Measurements from ENCODE around the gene PADI2. TPM values are rescaled to one million over a fixed set of nuclear protein-coding genes. Genes with fewer than 3 reads are reported as not detected.

Gene PADI2
- total RNA-seq, 1 donor from 2014 or later: 0.28 TPM

DNA sequence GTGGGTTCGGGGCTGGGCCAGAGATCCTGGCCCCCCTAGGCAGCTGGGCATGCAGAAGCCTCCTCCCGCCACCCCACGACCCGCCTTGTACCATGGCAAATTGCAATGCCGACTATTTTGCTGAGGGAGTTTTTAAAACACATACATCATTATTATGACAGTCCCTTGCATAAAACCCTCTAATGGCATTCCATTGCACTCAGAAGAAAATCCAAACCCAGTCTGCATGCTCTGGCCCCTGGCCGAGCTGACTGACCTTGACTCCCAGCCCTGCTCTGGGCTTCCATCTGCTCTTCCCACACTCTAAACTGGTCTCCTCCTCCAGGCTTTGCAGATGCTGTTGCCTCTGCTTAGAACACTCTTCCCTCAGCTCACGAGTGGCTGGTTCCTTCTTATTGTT is 28.0 kb downstream of the PADI2 start:
- H3K9me3 Mint-ChIP-seq (ENCODE audit: unreplicated experiment): no peaks in the 10 kb centered on the region
- no peak overlapping the region for H3K27ac Mint-ChIP-seq (ENCODE audit: unreplicated experiment)
- H3K4me3 Mint-ChIP-seq (ENCODE audit: unreplicated experiment): no peak overlapping the region
- H3K36me3 Mint-ChIP-seq (ENCODE audit: low read depth, unreplicated experiment): peaks cover 4% of the 10 kb centered on the region
- peaks cover 1% of the 10 kb centered on the region for H3K27me3 Mint-ChIP-seq (ENCODE audit: unreplicated experiment)
- TF ChIP-seq, protein P1, sequence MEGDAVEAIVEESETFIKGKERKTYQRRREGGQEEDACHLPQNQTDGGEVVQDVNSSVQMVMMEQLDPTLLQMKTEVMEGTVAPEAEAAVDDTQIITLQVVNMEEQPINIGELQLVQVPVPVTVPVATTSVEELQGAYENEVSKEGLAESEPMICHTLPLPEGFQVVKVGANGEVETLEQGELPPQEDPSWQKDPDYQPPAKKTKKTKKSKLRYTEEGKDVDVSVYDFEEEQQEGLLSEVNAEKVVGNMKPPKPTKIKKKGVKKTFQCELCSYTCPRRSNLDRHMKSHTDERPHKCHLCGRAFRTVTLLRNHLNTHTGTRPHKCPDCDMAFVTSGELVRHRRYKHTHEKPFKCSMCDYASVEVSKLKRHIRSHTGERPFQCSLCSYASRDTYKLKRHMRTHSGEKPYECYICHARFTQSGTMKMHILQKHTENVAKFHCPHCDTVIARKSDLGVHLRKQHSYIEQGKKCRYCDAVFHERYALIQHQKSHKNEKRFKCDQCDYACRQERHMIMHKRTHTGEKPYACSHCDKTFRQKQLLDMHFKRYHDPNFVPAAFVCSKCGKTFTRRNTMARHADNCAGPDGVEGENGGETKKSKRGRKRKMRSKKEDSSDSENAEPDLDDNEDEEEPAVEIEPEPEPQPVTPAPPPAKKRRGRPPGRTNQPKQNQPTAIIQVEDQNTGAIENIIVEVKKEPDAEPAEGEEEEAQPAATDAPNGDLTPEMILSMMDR (IDR thresholded peaks at IDR 0.05; ENCODE audit: unreplicated experiment): no peak
- H3K4me1 Mint-ChIP-seq (ENCODE audit: unreplicated experiment): no peaks in the 10 kb centered on the region
- no peak for DNase-seq (ENCODE audit: low spot score)

DNA sequence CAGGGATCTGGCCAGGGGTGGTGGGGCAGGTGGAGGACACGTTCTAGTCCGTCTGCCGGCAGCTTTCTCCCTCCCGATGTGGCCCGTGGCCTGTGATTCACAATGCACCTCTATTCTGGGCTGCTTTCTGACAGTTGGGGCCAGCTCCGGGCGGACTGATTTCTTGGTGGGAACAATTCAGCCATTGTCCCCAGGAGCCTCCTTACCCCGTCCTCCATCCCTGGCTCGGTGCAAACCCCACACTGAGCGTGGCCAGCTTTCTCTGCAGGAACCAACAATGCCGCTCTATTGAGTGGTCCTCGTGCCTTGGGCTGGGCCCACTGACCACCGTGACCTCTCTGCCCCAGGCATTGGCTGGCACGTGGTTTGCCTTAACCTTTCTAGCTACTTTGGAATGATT is 29.7 kb downstream of the PADI2 start:
- Mint-ChIP-seq H3K36me3 (ENCODE audit: low read depth, unreplicated experiment) (peaks cover 4% of the 10 kb centered on the region), H3K4me3 (ENCODE audit: unreplicated experiment) (no peak overlapping the region), H3K27ac (ENCODE audit: unreplicated experiment) (no peak overlapping the region), H3K27me3 (ENCODE audit: unreplicated experiment) (peaks cover 1% of the 10 kb centered on the region), H3K4me1 (ENCODE audit: unreplicated experiment) (no peaks in the 10 kb centered on the region), H3K9me3 (ENCODE audit: unreplicated experiment) (no peaks in the 10 kb centered on the region)
- TF ChIP-seq, protein P1 (IDR thresholded peaks at IDR 0.05; ENCODE audit: unreplicated experiment): no peak
- DNase-seq (ENCODE audit: low spot score): no peak

DNA sequence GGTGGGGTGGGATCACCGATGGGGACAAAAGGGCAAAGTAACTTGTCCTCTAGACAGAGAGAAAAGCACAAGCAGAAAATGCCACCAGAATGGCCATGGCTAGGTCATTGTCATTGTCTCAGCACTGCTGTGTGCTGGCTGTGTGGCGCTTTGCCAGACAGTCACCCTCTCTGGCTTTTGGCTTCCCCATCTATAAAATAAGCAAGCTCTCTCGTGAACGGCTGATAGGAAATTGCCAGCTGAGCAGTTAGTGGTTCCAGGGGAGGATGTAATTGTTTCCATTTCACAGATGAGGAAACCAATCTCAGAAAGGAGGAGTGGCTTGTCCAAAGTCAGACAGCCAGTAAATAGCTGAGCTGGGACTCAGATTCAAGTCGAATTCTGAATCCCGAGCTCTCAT is 32.5 kb downstream of the PADI2 start:
- peaks cover 1% of the 10 kb centered on the region for H3K27me3 Mint-ChIP-seq (ENCODE audit: unreplicated experiment)
- H3K9me3 Mint-ChIP-seq (ENCODE audit: unreplicated experiment): no peaks in the 10 kb centered on the region
- no peak overlapping the region for H3K4me3 Mint-ChIP-seq (ENCODE audit: unreplicated experiment)
- H3K36me3 Mint-ChIP-seq (ENCODE audit: low read depth, unreplicated experiment): peaks cover 4% of the 10 kb centered on the region
- TF ChIP-seq, protein P1 (IDR thresholded peaks at IDR 0.05; ENCODE audit: unreplicated experiment): no peak
- H3K4me1 Mint-ChIP-seq (ENCODE audit: unreplicated experiment): no peaks in the 10 kb centered on the region
- H3K27ac Mint-ChIP-seq (ENCODE audit: unreplicated experiment): no peak overlapping the region
- no peak for DNase-seq (ENCODE audit: low spot score)

DNA sequence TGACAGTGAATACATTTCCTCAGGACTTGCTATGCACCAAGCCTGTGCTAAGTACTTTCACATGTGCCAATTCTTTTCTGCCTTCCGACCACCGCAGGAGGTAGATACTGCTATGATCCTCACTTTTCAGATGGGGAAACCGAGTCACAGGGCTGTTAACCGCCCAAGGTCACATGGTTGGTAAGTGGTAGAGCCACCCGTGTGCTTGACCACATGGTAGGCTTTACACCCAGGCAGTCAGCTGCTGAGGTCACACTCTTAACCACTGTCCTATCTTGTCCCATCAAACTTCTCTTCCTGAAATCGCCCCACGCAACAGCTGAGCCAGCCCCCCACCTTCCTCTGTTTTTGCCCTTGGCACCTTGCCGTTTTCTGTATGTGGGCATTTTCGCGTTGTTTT is 34.5 kb downstream of the PADI2 start:
- H3K27me3 Mint-ChIP-seq (ENCODE audit: unreplicated experiment): no peaks in the 10 kb centered on the region
- no peaks in the 10 kb centered on the region for H3K9me3 Mint-ChIP-seq (ENCODE audit: unreplicated experiment)
- no peak overlapping the region for H3K4me3 Mint-ChIP-seq (ENCODE audit: unreplicated experiment)

DNA sequence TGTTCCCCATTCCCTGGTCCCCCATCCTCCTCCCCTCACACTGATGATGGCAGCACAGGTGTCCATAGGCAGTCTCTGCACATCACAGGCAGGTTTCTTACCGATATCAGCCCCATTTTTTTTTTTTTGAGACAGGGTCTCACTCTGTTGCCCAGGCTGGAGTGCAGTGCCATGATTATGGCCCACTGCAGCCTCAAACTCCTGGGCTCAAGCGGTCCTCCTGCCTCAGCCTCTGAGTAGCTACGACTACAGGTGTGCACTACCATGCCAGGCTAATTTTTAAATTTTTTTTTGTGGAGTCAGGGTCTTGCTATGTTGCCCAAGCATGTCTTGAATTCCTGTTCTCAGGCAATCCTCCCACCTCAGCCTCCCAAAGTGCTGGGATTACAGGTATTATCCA is 36.5 kb downstream of the PADI2 start:
- H3K9me3 Mint-ChIP-seq (ENCODE audit: unreplicated experiment): no peaks in the 10 kb centered on the region

More for the DNA sequence above, 34.5 kb downstream of the PADI2 start:
- no peaks in the 10 kb centered on the region for H3K36me3 Mint-ChIP-seq (ENCODE audit: low read depth, unreplicated experiment)
- no peak overlapping the region for H3K27ac Mint-ChIP-seq (ENCODE audit: unreplicated experiment)
- TF ChIP-seq, protein P1 (IDR thresholded peaks at IDR 0.05; ENCODE audit: unreplicated experiment): no peak
- no peaks in the 10 kb centered on the region for H3K4me1 Mint-ChIP-seq (ENCODE audit: unreplicated experiment)
- no peak for DNase-seq (ENCODE audit: low spot score)

More for the DNA sequence above, 36.5 kb downstream of the PADI2 start:
- Mint-ChIP-seq H3K4me3 (ENCODE audit: unreplicated experiment) (no peak overlapping the region), H3K27me3 (ENCODE audit: unreplicated experiment) (no peaks in the 10 kb centered on the region), H3K4me1 (ENCODE audit: unreplicated experiment) (no peaks in the 10 kb centered on the region), H3K36me3 (ENCODE audit: low read depth, unreplicated experiment) (no peaks in the 10 kb centered on the region), H3K27ac (ENCODE audit: unreplicated experiment) (no peak overlapping the region)
- DNase-seq (ENCODE audit: low spot score): no peak
- TF ChIP-seq, protein P1 (IDR thresholded peaks at IDR 0.05; ENCODE audit: unreplicated experiment): no peak
